ENCODE results near the gene NRP1. TPM values are rescaled to one million over a fixed set of nuclear protein-coding genes. Genes with fewer than 3 reads are reported as not detected.

NRP1 gene
- total RNA-seq, 1 experiment from 2014 or later = 555 TPM

DNA sequence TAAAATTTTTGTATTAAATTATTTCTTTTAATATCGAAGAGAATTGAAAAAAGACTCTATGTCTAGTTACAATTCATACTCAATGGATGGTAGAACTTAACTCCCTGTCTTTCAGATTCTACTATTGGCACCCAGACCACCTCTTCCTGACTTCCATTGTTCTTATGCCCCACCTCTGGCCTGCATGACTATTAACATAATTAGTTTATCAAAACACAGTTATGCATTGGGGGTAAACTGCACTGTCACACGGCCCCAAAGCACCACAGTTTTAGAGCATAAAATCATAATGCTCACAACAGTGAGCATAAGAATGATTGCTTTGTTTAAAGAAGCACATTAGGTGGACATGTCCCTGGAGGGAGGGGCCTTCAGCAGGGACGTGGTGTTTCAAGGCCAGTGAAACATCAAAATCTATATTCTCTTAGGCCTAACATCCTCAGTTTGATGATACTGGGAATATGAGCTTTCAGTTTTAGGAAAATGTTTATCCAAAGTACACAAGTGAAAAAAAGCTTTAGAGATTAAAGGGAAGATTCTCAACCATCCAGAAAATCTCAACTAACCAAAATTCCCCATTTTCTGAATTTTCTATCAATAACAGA is 79.8 kb downstream of the NRP1 start:
- H3K4me2 ChIP-seq (ENCODE audit: low read length) = no peak overlapping the region
- POLR2A ChIA-PET (ENCODE audit: unreplicated experiment) = interaction anchor here (0.5 to 1.0 kb wide), 4 partner anchors 8 to 399 kb away, joined by 3 to 5 read pairs (median 4); no protein-coding TSS in a partner anchor

DNA sequence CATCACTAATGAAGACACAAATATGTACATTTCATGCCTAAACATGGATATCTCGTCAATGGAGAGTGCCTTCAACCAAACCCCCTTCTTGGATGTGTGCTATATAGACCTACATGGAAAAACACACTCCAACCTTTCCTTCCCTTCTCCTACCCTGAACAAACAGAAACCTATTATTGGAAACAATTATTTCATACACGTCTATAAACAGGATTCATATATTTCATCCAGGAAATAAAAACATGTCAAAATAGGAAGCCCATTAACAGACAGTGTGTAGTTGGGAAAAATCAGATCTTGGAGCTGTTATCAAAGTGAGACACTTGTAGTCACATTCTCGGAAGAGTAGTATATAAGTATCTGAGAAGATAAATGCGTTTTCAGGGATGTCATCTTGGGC is 81.1 kb downstream of the NRP1 start:
- intact Hi-C loops (cut with micrococcal nuclease) = loop anchor here (1.0 to 2.0 kb wide), 11 partner anchors 11 to 243 kb away; no protein-coding TSS in a partner anchor
- Histone ChIP-seq H3K79me2 (ENCODE audit: low read length) (peaks cover 72% of the 10 kb centered on the region), H3K27me3 (ENCODE audit: low read length) (no peaks in the 10 kb centered on the region), H3K9me2 (replicated peaks; ENCODE audit: low read length) (no peaks in the 10 kb centered on the region), H4K20me1 (ENCODE audit: low read length) (no peaks in the 10 kb centered on the region), H3K36me3 (ENCODE audit: low read depth, low read length) (peaks cover 79% of the 10 kb centered on the region), H3F3A (ENCODE audit: low read length, unreplicated experiment) (peaks cover 54% of the 10 kb centered on the region), H3K9ac (ENCODE audit: low read length) (peak overlapping the region; percentile 72), H3K9me3 (ENCODE audit: low read length) (no peaks in the 10 kb centered on the region), H3K4me3 (ENCODE audit: low read length) (peak overlapping the region; percentile 1; the same call in 1 of the 2 replicates), H3K4me2 (ENCODE audit: low read length) (peak overlapping the region; percentile 39), H2AFZ (ENCODE audit: low read length) (no peak overlapping the region), H3K4me1 (ENCODE audit: insufficient read depth, low read length) (peaks cover 82% of the 10 kb centered on the region), H3K27ac (ENCODE audit: low read length) (peak overlapping the region; percentile 65)
- TF ChIP-seq EZH2phosphoT487 (IDR thresholded peaks at IDR 0.05; ENCODE audit: borderline replicate concordance, low read length) (no peak), CTCF (conservative IDR thresholded peaks at IDR 0.05; ENCODE audit: low read depth, low read length) (no peak), EZH2 (IDR thresholded peaks at IDR 0.05; ENCODE audit: low read length, unreplicated experiment) (no peak)
- peak; percentile 79 for DNase-seq
- peak; percentile 29 for ATAC-seq
- POLR2A ChIA-PET (ENCODE audit: unreplicated experiment) = interaction anchor here (0.6 to 1.7 kb wide), 5 partner anchors 20 to 462 kb away, joined by 3 to 34 read pairs (median 4); no protein-coding TSS in a partner anchor
- TSS peak; percentile 77 for BruUV-seq (replicated peaks)
- CTCF ChIA-PET = interaction anchor here (0.5 to 2.5 kb wide), 5 partner anchors 20 to 1873 kb away, joined by 3 to 31 read pairs (median 3); no protein-coding TSS in a partner anchor

More for the DNA sequence above, 79.8 kb downstream of the NRP1 start:
- no peaks in the 10 kb centered on the region for H4K20me1 ChIP-seq (ENCODE audit: low read length)
- TF ChIP-seq CTCF (conservative IDR thresholded peaks at IDR 0.05; ENCODE audit: low read depth, low read length) (no peak), EZH2phosphoT487 (IDR thresholded peaks at IDR 0.05; ENCODE audit: borderline replicate concordance, low read length) (no peak), EZH2 (IDR thresholded peaks at IDR 0.05; ENCODE audit: low read length, unreplicated experiment) (no peak)
- H3K4me3 ChIP-seq (ENCODE audit: low read length) = no peak overlapping the region
- BruUV-seq (replicated peaks) = no TSS peak
- intact Hi-C loops (cut with micrococcal nuclease) = no loop called here
- ATAC-seq (no peak), DNase-seq (no peak)
- H3K27me3 ChIP-seq (ENCODE audit: low read length) = no peaks in the 10 kb centered on the region
- peak overlapping the region; percentile 65 for H3K27ac ChIP-seq (ENCODE audit: low read length)
- peaks cover 50% of the 10 kb centered on the region for H3F3A ChIP-seq (ENCODE audit: low read length, unreplicated experiment)
- no peaks in the 10 kb centered on the region for H3K9me2 ChIP-seq (replicated peaks; ENCODE audit: low read length)
- CTCF ChIA-PET = interaction anchor here (0.7 to 2.5 kb wide), 2 partner anchors 56 to 61 kb away, joined by 3 to 31 read pairs; no protein-coding TSS in a partner anchor
- no peaks in the 10 kb centered on the region for H3K9me3 ChIP-seq (ENCODE audit: low read length)
- H3K36me3 ChIP-seq (ENCODE audit: low read depth, low read length) = peaks cover 84% of the 10 kb centered on the region
- H3K4me1 ChIP-seq (ENCODE audit: insufficient read depth, low read length) = peaks cover 82% of the 10 kb centered on the region
- peak overlapping the region; percentile 72 for H3K9ac ChIP-seq (ENCODE audit: low read length)
- no peak overlapping the region for H2AFZ ChIP-seq (ENCODE audit: low read length)
- peaks cover 77% of the 10 kb centered on the region for H3K79me2 ChIP-seq (ENCODE audit: low read length)

All from PC-3 (cell line).